Measurements from ENCODE around the gene EXT2.

Gene EXT2

GRCh38 chr11:44159848-44160721 lies 64.6 kb downstream of the EXT2 start:
- in situ Hi-C loops (cut with MboI; ENCODE audit: low sequenced_read_pairs) = no loop called here

GRCh38 chr11:44162004-44162403 lies 66.5 kb downstream of the EXT2 start:
- in situ Hi-C loops (cut with MboI; ENCODE audit: low sequenced_read_pairs) = no loop called here

GRCh38 chr11:44162662-44163061 lies 67.2 kb downstream of the EXT2 start:
- in situ Hi-C loops (cut with MboI; ENCODE audit: low sequenced_read_pairs) = no loop called here

GRCh38 chr11:44165432-44165831 lies 70.0 kb downstream of the EXT2 start:
- in situ Hi-C loops (cut with MboI; ENCODE audit: low sequenced_read_pairs) = no loop called here

- in situ Hi-C loops (cut with MboI; ENCODE audit: low sequenced_read_pairs) = no loop called here
These were observed 71.6 kb downstream of the EXT2 start for GRCh38 chr11:44167046-44167445.

GRCh38 chr11:44171518-44171917 lies 76.0 kb downstream of the EXT2 start:
- in situ Hi-C loops (cut with MboI; ENCODE audit: low sequenced_read_pairs) = no loop called here

GRCh38 chr11:44172966-44173365 lies 77.5 kb downstream of the EXT2 start:
- in situ Hi-C loops (cut with MboI; ENCODE audit: low sequenced_read_pairs) = no loop called here

GRCh38 chr11:44174842-44175241 lies 79.4 kb downstream of the EXT2 start:
- in situ Hi-C loops (cut with MboI; ENCODE audit: low sequenced_read_pairs) = no loop called here

- in situ Hi-C loops (cut with MboI; ENCODE audit: low sequenced_read_pairs) = no loop called here
These were observed 81.2 kb downstream of the EXT2 start for GRCh38 chr11:44176546-44177213.

- in situ Hi-C loops (cut with MboI; ENCODE audit: low sequenced_read_pairs) = no loop called here
These were observed 82.4 kb downstream of the EXT2 start for GRCh38 chr11:44177905-44178304.

- in situ Hi-C loops (cut with MboI; ENCODE audit: low sequenced_read_pairs) = no loop called here
These were observed 82.9 kb downstream of the EXT2 start for GRCh38 chr11:44178381-44178780.

- in situ Hi-C loops (cut with MboI; ENCODE audit: low sequenced_read_pairs) = no loop called here
These were observed 83.7 kb downstream of the EXT2 start for GRCh38 chr11:44179173-44179572.

- in situ Hi-C loops (cut with MboI; ENCODE audit: low sequenced_read_pairs) = no loop called here
These were observed 84.6 kb downstream of the EXT2 start for GRCh38 chr11:44180107-44180506.

- in situ Hi-C loops (cut with MboI; ENCODE audit: low sequenced_read_pairs) = no loop called here
These were observed 90.0 kb downstream of the EXT2 start for GRCh38 chr11:44185522-44185921.

- in situ Hi-C loops (cut with MboI; ENCODE audit: low sequenced_read_pairs) = no loop called here
These were observed 90.9 kb downstream of the EXT2 start for GRCh38 chr11:44186321-44186930.

- in situ Hi-C loops (cut with MboI; ENCODE audit: low sequenced_read_pairs) = no loop called here
These were observed 93.2 kb downstream of the EXT2 start for GRCh38 chr11:44188643-44189042.

- in situ Hi-C loops (cut with MboI; ENCODE audit: low sequenced_read_pairs) = no loop called here
These were observed 94.8 kb downstream of the EXT2 start for GRCh38 chr11:44189986-44190882.

GRCh38 chr11:44190883-44191230 lies 95.4 kb downstream of the EXT2 start:
- in situ Hi-C loops (cut with MboI; ENCODE audit: low sequenced_read_pairs) = no loop called here

GRCh38 chr11:44191322-44192016 lies 96.0 kb downstream of the EXT2 start:
- in situ Hi-C loops (cut with MboI; ENCODE audit: low sequenced_read_pairs) = no loop called here

GRCh38 chr11:44192017-44192385 lies 96.5 kb downstream of the EXT2 start:
- in situ Hi-C loops (cut with MboI; ENCODE audit: low sequenced_read_pairs) = no loop called here
